Esophagus mucosa (tissue), 1 donor: ENCODE results near the gene IFI27L2. TPM values are rescaled to one million over a fixed set of nuclear protein-coding genes. Genes with fewer than 3 reads are reported as not detected.
A peak's percentile ranks its signal among the peaks of the same experiment; 100 is the strongest.

Experiments used
- ATAC-seq: fragments of 200-7000 bp; cut with Tn5 transposase; one replicate; pipeline ENCODE4 v1.9.1; 2020
- total RNA-seq: library from RNA; stranded (reverse); gene quantifications from one replicate; pipeline ENCODE4 v1.2.4, GENCODE V29; 2023
- donor health status: DM: yes; HTN: yes; CAD: no.

Gene IFI27L2
- total RNA-seq, 1 donor from 2014 or later, result 30.8 TPM

DNA sequence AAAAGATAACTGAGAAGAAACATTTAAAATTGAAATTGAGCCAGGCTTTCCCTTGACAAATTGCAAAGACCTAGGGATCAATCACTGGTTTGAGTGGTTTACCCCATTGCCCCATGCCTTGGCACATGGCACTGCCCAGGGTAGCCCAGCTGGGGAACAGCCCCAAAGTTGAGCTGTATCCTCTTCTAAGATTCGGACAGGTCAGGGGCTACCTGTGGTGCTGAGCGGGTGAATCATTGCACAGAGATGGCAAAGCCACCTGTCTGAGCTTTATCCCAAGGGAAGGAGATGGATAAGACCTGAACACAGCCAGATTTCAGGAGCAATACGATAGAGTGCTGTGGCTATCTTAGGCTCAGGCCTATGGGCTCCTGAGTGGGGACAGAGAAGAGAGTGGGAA is 7.0 kb downstream of the IFI27L2 start:
- no peak for ATAC-seq

DNA sequence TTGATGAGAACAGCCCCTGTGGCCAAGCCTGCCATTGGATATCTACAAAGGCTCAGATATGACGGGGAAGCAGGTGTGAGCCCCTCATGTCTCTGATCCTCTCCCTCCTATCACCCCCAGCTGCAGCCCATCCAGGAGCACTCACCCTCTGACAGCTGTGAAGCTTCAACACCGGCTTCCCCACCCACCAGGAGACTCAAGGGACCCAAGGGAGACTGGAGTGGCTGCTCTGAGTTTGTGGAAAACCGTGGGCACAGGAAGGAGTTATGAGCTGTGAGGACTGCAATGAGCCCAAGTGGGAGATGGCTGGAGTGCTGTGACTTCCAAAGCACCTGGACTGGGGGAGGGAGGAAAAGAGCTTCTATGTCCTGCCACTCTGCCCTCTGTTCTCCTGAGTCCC is 7.9 kb downstream of the IFI27L2 start:
- ATAC-seq, result no peak

- ATAC-seq, result no peak
Observed at GRCh38 chr14:94120667-94121340, 8.6 kb downstream of the IFI27L2 start.

DNA sequence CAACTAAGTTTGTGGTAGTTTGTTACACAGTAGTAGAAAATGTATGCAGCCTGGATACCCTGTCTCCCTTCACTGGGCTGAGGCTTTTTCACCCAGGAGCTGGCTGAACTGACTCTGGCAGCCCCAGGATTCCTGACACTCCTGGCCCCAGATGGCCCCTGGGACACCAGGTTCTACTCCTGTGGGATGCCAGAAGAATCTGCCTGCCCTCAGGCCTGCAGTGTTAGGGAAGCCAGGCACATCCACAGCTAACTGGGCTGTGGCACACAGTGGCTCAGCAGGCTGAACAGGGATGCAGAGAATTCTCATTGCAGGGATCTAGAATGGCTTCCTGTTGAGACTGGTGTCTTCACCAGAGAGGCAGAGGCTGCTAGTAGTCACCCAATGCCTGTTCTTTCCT is 10.3 kb downstream of the IFI27L2 start:
- no peak for ATAC-seq

- no peak for ATAC-seq
Observed at GRCh38 chr14:94117856-94118255, 11.5 kb downstream of the IFI27L2 start.

- ATAC-seq, result no peak
Observed at GRCh38 chr14:94116701-94117100, 12.7 kb downstream of the IFI27L2 start.

GRCh38 chr14:94115631-94116030 is 13.8 kb downstream of the IFI27L2 start:
- ATAC-seq, result no peak

- peak; percentile 54 for ATAC-seq
Observed at GRCh38 chr14:94115058-94115591, 14.3 kb downstream of the IFI27L2 start.

GRCh38 chr14:94114589-94115057 is 14.8 kb downstream of the IFI27L2 start:
- no peak for ATAC-seq

- ATAC-seq, result no peak
Observed at GRCh38 chr14:94113908-94114588, 15.4 kb downstream of the IFI27L2 start.

GRCh38 chr14:94113490-94113889 is 15.9 kb downstream of the IFI27L2 start:
- ATAC-seq, result no peak

DNA sequence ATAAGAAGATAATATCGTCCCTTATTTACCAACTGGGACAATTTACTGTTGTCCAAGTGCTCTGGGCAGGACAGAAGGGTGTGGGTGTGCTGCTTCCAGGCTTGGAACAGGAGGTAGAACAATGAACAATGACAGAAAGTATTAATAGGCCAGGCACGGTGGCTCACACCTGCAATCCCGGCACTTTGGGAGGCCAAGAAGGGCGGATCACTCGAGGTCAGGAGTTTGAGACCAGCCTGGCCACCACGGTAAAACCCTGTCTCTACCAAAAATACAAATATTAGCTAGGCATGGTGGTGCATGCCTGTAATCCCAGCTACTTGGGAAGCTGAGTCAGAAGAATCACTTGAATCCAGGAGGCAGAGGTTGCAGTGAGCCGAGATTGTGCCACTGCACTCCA is 16.3 kb downstream of the IFI27L2 start:
- no peak for ATAC-seq

DNA sequence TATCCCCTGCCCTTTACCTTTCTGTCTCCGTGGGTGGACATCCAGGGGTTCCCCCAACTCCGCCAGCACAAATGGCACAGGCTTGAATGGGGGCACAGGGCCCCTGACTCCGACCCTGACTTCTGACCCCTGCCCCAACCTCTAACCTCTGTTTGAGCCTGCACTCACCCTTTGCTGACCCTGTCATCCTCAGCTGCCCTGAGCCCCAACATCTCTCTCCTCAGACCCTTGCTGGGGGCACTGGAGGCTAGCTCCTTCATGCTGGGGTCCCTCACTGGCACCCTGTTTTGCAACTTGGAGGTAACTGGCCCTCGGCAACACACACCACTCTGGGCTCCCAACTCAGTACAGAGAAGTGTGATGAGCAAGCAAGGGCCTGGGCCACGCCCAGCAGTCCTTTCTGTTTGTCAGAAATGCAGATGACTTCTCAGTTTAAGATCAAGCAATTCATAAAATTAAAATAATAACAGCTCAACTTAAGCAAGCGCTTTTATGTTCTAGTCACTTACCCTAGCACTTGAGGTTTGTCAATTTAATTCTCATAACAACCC is 16.8 kb downstream of the IFI27L2 start:
- peak; percentile 47 for ATAC-seq

GRCh38 chr14:94111276-94112095 is 17.9 kb downstream of the IFI27L2 start:
- ATAC-seq, result no peak

- ATAC-seq, result peak; percentile 73
Observed at GRCh38 chr14:94110552-94111181, 18.7 kb downstream of the IFI27L2 start, which contains the start of gene IFI27. Gene IFI27 (plus strand): TSS chr14:94110736.

DNA sequence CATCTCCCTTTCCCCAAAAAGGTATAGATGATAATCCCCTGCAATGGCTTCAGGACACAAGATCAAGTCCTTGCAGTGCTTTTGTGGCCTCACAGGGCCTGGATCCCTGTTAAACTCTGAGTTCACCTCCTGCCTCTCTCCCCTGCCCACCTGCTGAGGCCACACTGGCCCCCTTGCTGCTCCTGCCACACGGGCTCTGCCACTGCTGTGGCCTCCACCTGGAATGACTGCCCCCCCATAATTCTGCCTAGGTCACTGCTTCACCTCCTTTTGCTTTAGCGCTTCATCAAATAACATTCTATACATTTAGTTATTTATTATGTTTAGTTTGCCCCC is 19.5 kb downstream of the IFI27L2 start:
- no peak for ATAC-seq

DNA sequence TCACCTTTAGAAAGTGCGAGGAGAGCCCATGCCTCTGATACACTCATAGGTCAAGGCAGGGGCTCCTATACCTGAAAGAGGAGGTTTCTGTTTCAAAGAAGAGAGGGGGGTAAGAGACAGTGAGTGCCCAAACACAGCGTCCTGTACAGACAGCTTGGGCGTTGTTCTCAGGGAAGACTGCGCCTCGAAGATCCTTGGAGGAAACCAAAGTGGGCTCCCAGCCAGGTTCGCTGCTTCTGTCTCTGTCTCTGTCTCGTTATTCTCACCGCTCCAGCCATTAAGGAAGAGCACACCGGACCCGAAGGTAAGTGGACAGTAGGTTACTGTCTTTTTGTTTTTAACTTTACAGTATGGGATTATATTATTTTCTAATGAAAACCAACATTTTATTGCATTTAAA is 24.7 kb downstream of the IFI27L2 start:
- ATAC-seq, result no peak

- ATAC-seq, result no peak
Observed at GRCh38 chr14:94103554-94104150, 25.8 kb downstream of the IFI27L2 start.

DNA sequence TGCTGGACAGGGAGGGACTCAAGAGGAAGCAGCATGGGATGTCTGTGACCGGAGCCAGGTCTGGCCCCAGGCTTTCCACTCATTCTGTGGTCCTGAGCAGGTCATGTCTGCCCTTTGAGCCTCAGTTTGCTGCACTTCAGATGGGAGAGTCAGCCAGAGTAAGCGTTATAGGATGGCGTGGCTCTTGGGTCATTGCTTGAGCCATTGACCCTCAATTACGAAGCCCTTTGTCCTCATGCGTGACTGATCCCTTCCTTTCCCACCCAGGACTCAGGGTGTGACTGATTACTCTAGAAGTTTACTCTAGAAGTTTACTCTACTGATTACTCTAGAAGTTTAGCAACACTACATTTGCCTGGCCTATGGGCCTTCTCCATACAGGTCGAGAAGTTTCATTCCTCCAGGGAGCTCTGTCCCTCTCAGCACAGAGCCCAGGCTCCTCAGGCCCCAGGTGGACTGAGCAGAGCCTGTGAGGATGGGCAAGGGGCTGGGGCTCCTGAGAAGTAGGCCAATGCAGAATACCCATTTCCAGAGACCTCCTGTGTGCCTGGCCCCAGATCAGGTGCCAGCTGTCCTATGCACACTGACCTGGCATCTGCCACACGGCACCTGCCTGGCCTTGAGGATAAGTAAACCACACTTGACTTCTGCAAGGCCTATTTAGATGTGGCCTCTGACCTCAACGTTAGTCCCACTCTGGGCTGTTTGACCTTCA is 26.5 kb downstream of the IFI27L2 start:
- ATAC-seq, result no peak

DNA sequence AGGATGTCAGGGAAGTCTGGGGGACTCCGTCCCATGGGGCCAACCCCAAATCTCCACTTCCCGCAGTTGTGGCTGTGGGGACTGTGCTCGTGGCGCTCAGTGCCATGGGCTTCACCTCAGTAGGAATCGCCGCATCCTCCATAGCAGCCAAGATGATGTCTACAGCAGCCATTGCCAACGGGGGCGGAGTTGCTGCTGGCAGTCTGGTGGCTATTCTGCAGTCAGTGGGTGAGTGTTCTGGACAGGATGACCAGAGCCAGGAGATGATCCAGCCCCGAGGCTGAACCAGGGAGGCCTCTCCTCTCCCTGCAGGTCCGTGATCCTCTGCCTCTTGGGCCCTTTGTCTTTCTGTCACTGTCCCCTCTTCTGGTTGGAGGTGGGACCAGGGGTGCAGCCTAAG is 27.7 kb downstream of the IFI27L2 start:
- ATAC-seq, result no peak

DNA sequence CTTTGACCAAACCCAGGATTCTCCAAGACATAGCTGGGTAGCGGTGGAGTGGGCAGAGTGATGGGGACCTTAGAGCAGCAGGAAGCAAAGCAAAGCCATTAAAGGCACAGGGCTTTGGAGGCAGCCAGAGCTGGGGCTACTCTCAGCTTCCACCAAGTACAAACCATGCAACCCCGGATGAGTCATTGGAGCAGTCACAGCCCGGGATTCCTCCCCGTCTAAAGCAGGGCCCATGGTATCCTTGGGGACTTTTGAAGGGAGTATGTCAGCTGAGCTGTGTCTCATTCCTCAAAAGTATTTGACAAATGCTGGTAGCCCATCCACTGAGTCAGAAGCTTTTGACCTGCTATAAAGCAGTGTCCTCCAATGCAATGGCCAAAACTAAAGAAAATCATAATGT is 28.6 kb downstream of the IFI27L2 start:
- ATAC-seq, result no peak
